ENCODE results near the gene TLE2.
A peak's percentile ranks its signal among the peaks of the same experiment; 100 is the strongest.

Gene TLE2

GRCh38 chr19:3036119-3036976 is 7.3 kb upstream of the TLE2 start:
- peak; percentile 62 for DNase-seq (ENCODE audit: low read depth)

- DNase-seq (ENCODE audit: low read depth), result peak; percentile 86
These were observed 6.5 kb upstream of the TLE2 start for GRCh38 chr19:3035542-3036118.

- no peak for DNase-seq (ENCODE audit: low read depth)
These were observed 5.8 kb upstream of the TLE2 start for GRCh38 chr19:3034656-3035541.

GRCh38 chr19:3034406-3034655 is 5.3 kb upstream of the TLE2 start:
- DNase-seq (ENCODE audit: low read depth), result no peak

- DNase-seq (ENCODE audit: low read depth), result no peak
These were observed 4.7 kb upstream of the TLE2 start for GRCh38 chr19:3033595-3034405.

- DNase-seq (ENCODE audit: low read depth), result no peak
These were observed 2.5 kb upstream of the TLE2 start for GRCh38 chr19:3031607-3031867.

- no peak for DNase-seq (ENCODE audit: low read depth)
These were observed 595 bp downstream of the TLE2 start for GRCh38 chr19:3028305-3029064.

GRCh38 chr19:3027981-3028304 is 1.1 kb downstream of the TLE2 start:
- no peak for DNase-seq (ENCODE audit: low read depth)

- no peak for DNase-seq (ENCODE audit: low read depth)
These were observed 1.8 kb downstream of the TLE2 start for GRCh38 chr19:3027292-3027691.

GRCh38 chr19:3026768-3027167 is 2.3 kb downstream of the TLE2 start:
- DNase-seq (ENCODE audit: low read depth), result no peak

- no peak for DNase-seq (ENCODE audit: low read depth)
These were observed 3.6 kb downstream of the TLE2 start for GRCh38 chr19:3025549-3025886.

- DNase-seq (ENCODE audit: low read depth), result no peak
These were observed 4.1 kb downstream of the TLE2 start for GRCh38 chr19:3024870-3025548.

- no peak for DNase-seq (ENCODE audit: low read depth)
These were observed 4.6 kb downstream of the TLE2 start for GRCh38 chr19:3024509-3024869.

- DNase-seq (ENCODE audit: low read depth), result no peak
These were observed 8.6 kb downstream of the TLE2 start for GRCh38 chr19:3020321-3020960.

GRCh38 chr19:3019211-3019854 is 9.7 kb downstream of the TLE2 start:
- DNase-seq (ENCODE audit: low read depth), result no peak

GRCh38 chr19:3017923-3018322 is 11.2 kb downstream of the TLE2 start:
- DNase-seq (ENCODE audit: low read depth), result no peak

- DNase-seq (ENCODE audit: low read depth), result no peak
These were observed 13.7 kb downstream of the TLE2 start for GRCh38 chr19:3015126-3016057.

GRCh38 chr19:3014135-3014534 is 14.9 kb downstream of the TLE2 start:
- DNase-seq (ENCODE audit: low read depth), result no peak

- no peak for DNase-seq (ENCODE audit: low read depth)
These were observed 15.8 kb downstream of the TLE2 start for GRCh38 chr19:3013263-3013725.
